ENCODE data around the gene KIF14. TPM values are rescaled to one million over a fixed set of nuclear protein-coding genes. Genes with fewer than 3 reads are reported as not detected.

Gene KIF14
- total RNA-seq, 1 experiment from 2014 or later, result 39.7 TPM

DNA sequence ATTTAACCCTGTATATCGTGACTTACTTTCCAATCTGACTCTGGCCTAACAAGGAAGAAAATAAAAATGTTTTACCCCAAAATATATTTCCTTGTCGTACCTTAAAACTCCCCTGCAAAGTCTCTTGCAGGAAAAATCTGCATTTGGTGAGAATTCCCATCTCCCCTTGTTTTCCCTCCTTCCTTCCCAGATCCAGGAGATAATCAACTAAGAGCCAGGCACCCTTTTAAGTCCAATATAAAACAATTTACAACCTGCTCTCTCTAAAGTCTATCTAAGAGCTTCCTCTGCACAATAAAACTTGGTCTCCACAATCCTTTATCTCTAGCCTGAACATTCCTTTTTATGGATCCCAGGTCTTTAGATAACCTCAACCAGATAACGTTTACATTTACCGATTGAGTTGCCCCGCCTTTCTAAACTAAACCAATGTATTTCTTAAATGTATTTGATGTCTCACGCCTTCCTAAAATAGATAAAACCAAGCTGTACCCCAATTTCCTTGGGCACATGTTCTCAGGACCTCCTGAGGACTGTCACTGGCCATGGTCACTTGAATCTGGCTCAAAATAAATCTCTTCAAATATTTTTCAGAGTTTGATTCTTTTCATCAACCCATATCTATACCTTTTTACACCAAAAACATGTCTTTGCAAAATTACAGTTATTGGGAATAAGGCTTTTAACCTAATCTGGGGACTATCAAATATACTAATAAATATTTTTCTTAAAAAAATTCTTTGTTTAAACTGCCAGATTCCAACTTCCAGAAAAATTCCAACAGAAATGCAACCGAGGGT lies 48.2 kb upstream of the KIF14 start:
- H3K36me3 ChIP-seq (ENCODE audit: insufficient read depth, low read length, poor library complexity, severe bottlenecking), result peaks cover 6% of the 10 kb centered on the region
- intact Hi-C loops (cut with micrococcal nuclease; ENCODE audit: unreplicated experiment), result no loop called here
- peaks cover 24% of the 10 kb centered on the region for H3K4me1 ChIP-seq (ENCODE audit: insufficient read depth, low read length, poor library complexity, severe bottlenecking)
- POLR2A ChIA-PET (ENCODE audit: low non-redundant PET), result interaction anchor here (0.5 to 0.8 kb wide), 4 partner anchors 14 to 490 kb away, joined by 3 to 14 read pairs (median 4); no protein-coding TSS in a partner anchor
- TF ChIP-seq EZH2 (IDR thresholded peaks at IDR 0.05; ENCODE audit: borderline replicate concordance, low read depth, low read length, poor library complexity, severe bottlenecking), result no peak
- TF ChIP-seq, protein P1, sequence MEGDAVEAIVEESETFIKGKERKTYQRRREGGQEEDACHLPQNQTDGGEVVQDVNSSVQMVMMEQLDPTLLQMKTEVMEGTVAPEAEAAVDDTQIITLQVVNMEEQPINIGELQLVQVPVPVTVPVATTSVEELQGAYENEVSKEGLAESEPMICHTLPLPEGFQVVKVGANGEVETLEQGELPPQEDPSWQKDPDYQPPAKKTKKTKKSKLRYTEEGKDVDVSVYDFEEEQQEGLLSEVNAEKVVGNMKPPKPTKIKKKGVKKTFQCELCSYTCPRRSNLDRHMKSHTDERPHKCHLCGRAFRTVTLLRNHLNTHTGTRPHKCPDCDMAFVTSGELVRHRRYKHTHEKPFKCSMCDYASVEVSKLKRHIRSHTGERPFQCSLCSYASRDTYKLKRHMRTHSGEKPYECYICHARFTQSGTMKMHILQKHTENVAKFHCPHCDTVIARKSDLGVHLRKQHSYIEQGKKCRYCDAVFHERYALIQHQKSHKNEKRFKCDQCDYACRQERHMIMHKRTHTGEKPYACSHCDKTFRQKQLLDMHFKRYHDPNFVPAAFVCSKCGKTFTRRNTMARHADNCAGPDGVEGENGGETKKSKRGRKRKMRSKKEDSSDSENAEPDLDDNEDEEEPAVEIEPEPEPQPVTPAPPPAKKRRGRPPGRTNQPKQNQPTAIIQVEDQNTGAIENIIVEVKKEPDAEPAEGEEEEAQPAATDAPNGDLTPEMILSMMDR (conservative IDR thresholded peaks at IDR 0.05; ENCODE audit: low read depth, low read length), result no peak
- DNase-seq (ENCODE audit: low spot score), result no peak
- H3K27ac ChIP-seq (ENCODE audit: low read depth, low read length, poor library complexity, severe bottlenecking), result peak overlapping the region; percentile 99
- CTCF ChIA-PET, result interaction anchor here (0.5 to 1.2 kb wide), 3 partner anchors 47 to 213 kb away, joined by 4 to 5 read pairs (median 5); no protein-coding TSS in a partner anchor
- BruUV-seq (replicated peaks), result TSS peak; percentile 78
- H3K27me3 ChIP-seq (replicated peaks; ENCODE audit: insufficient read depth, low read depth, low read length, poor library complexity), result no peaks in the 10 kb centered on the region
- H3K9me3 ChIP-seq (ENCODE audit: low read depth, low read length, poor library complexity, severe bottlenecking), result no peaks in the 10 kb centered on the region
- H3K4me3 ChIP-seq (ENCODE audit: low read depth, low read length, poor library complexity, severe bottlenecking), result peak overlapping the region; percentile 69

- TF ChIP-seq, protein P1 (conservative IDR thresholded peaks at IDR 0.05; ENCODE audit: low read depth, low read length), result no peak
- TF ChIP-seq EZH2 (IDR thresholded peaks at IDR 0.05; ENCODE audit: borderline replicate concordance, low read depth, low read length, poor library complexity, severe bottlenecking), result no peak
- Histone ChIP-seq H3K36me3 (ENCODE audit: insufficient read depth, low read length, poor library complexity, severe bottlenecking) (peaks cover 7% of the 10 kb centered on the region), H3K4me1 (ENCODE audit: insufficient read depth, low read length, poor library complexity, severe bottlenecking) (peaks cover 23% of the 10 kb centered on the region), H3K27ac (ENCODE audit: low read depth, low read length, poor library complexity, severe bottlenecking) (peak overlapping the region; percentile 33), H3K9me3 (ENCODE audit: low read depth, low read length, poor library complexity, severe bottlenecking) (no peaks in the 10 kb centered on the region), H3K27me3 (replicated peaks; ENCODE audit: insufficient read depth, low read depth, low read length, poor library complexity) (no peaks in the 10 kb centered on the region), H3K4me3 (ENCODE audit: low read depth, low read length, poor library complexity, severe bottlenecking) (no peak overlapping the region)
- ChIA-PET CTCF (no interaction called here), POLR2A (ENCODE audit: low non-redundant PET) (no interaction called here)
- intact Hi-C loops (cut with micrococcal nuclease; ENCODE audit: unreplicated experiment), result no loop called here
- BruUV-seq (replicated peaks), result no TSS peak
- DNase-seq (ENCODE audit: low spot score), result no peak
Measured at GRCh38 chr1:200666309-200666708, 45.8 kb upstream of the KIF14 start.

DNA sequence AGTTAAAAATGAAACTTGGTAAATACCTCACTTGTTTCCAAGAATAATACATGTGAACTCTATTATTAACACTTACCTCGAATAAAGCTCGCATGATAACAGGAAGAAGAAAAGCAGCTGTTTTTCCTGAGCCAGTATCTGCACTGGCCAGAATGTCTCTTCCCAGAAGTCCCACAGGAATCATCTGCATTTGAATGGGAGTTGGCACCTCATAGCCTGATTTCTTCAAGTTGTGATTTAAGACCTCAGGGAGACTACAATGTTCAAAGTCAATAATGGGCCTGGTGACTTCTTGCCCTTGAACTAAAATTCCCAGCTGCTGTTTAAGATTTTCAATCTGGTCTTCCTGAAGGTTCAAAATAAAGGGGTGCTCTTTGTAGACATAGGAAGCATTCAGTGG lies 45.3 kb upstream of the KIF14 start:
- Histone ChIP-seq H3K36me3 (ENCODE audit: insufficient read depth, low read length, poor library complexity, severe bottlenecking) (peaks cover 7% of the 10 kb centered on the region), H3K27ac (ENCODE audit: low read depth, low read length, poor library complexity, severe bottlenecking) (peak overlapping the region; percentile 33), H3K4me1 (ENCODE audit: insufficient read depth, low read length, poor library complexity, severe bottlenecking) (peaks cover 20% of the 10 kb centered on the region), H3K4me3 (ENCODE audit: low read depth, low read length, poor library complexity, severe bottlenecking) (no peak overlapping the region), H3K27me3 (replicated peaks; ENCODE audit: insufficient read depth, low read depth, low read length, poor library complexity) (no peaks in the 10 kb centered on the region), H3K9me3 (ENCODE audit: low read depth, low read length, poor library complexity, severe bottlenecking) (no peaks in the 10 kb centered on the region)
- CTCF ChIA-PET, result interaction anchor here (0.7 kb wide), 1 partner anchor 75 kb away, joined by 3 read pairs; no protein-coding TSS in a partner anchor
- TF ChIP-seq, protein P1 (conservative IDR thresholded peaks at IDR 0.05; ENCODE audit: low read depth, low read length), result no peak
- no peak for TF ChIP-seq EZH2 (IDR thresholded peaks at IDR 0.05; ENCODE audit: borderline replicate concordance, low read depth, low read length, poor library complexity, severe bottlenecking)
- intact Hi-C loops (cut with micrococcal nuclease; ENCODE audit: unreplicated experiment), result no loop called here
- POLR2A ChIA-PET (ENCODE audit: low non-redundant PET), result no interaction called here
- DNase-seq (ENCODE audit: low spot score), result no peak
- no TSS peak for BruUV-seq (replicated peaks)
